Measurements from ENCODE around the gene PRRG4. TPM values are rescaled to one million over a fixed set of nuclear protein-coding genes. Genes with fewer than 3 reads are reported as not detected.

The PRRG4 gene
- total RNA-seq, 4 donors from 2014 or later, result 0.75 to 2.2 (median 1.2) TPM

DNA sequence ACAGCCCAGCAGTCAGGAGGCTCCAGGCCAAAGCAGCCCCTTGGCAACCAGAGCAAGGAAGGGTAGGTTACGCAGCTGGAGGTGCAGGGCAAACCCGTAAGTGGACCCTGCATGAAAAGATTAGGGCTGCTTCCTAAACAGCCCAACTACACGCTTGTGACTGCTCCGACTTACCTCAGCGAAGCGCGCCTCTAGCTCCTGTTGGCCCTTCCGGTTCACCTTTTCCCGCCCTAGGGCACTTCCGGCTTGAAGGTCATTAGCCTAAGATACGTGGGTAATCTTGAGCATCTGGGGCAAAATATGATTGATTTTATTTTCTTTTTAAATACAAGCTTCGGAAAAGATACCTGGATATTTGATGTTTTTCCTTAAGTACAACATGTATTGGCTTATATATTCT, 35.3 kb upstream of the PRRG4 start, which contains the start of gene CCDC73:
Gene CCDC73 (minus strand): TSS at position 224 of the 400 bp plus-strand sequence. CDS start 34,419 bp downstream, outside the sequence.
- no peak for TF ChIP-seq CTCF (IDR thresholded peaks at IDR 0.05; ENCODE audit: low read depth)

DNA sequence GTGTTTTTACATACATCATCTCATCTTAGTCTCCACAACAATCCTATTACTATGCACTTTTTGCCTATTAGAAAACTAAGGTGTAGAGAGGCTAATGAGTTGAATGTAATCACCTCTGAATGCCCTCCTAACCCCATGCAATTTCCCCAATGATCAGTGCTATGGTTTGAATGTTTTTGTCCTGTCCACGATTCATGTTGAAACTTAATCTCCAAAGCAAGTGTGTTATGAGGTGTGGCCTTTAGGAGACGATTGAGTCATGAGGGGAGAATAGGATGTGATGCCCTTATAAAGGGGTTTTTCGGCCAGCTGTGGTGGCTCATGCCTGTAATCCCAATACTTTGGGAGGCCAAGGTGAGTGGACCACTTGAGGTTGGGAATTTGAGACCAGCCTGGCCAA, 33.3 kb upstream of the PRRG4 start:
- TF ChIP-seq CTCF (IDR thresholded peaks at IDR 0.05; ENCODE audit: low read depth), result no peak

DNA sequence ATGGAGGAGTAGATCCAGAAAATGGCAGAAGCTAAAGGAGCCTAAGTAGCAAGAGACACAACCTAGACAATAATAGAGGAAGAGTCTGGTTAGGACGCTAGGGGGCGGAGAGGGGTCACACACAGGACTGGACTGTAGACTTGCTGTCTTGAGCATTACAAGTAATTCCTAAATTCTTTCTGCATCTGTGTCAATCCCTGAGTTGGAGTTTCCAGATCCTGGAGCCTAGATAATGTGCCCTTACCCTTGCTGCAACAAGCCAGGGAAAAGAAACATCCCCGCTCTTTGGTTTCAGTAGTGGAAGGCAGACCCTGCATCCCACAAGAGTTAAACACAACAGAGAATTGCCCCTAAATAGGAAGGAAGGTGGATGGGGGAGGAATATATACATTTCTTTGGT, 20.4 kb upstream of the PRRG4 start:
- TF ChIP-seq CTCF (IDR thresholded peaks at IDR 0.05; ENCODE audit: low read depth), result no peak

DNA sequence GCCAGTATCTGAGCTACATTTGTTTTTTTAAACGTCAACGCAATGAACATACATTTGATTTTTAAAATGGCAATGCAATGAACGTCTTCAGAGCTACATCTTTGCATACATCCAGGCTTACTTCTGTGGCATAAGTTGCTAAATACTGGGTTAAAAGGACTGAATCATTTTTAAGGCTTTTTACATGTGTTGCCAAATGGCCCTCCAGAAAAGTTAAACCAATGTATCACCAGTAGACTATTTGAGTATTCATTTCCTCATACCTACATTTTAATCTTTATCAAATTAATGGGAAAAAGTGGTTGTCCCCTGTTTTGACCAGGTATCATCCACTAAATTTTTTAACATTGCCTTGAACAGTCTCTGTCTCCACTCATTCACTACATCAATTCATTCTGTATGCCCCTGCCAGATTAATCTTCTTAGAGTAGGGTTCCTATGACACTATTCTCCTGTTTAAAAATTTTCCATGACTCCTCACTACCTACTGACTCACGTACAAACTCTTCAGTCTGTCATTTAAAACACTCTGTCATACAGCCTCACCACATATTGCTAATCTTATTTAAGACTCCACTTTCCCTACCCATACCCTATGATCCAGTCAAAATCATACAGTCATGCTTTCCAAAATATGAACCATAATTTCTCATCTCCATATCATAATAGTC, 12.4 kb upstream of the PRRG4 start:
- TF ChIP-seq CTCF (IDR thresholded peaks at IDR 0.05; ENCODE audit: low read depth), result no peak

DNA sequence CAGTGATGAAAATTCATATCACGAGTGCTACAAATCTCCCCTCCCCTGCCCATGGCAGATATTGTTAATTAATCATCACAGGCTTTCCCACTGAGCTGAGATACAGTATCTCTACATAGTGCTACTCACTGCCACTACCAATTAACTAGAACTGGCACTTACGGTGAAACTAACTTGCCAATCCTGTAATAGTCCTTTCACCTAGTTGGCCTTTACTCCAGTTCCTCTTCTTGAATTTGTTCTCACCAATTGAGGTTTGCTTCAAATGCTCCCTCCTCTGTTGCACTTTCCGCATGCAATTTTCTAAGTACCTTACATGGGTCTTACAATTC, 11.9 kb upstream of the PRRG4 start:
- no peak for TF ChIP-seq CTCF (IDR thresholded peaks at IDR 0.05; ENCODE audit: low read depth)

DNA sequence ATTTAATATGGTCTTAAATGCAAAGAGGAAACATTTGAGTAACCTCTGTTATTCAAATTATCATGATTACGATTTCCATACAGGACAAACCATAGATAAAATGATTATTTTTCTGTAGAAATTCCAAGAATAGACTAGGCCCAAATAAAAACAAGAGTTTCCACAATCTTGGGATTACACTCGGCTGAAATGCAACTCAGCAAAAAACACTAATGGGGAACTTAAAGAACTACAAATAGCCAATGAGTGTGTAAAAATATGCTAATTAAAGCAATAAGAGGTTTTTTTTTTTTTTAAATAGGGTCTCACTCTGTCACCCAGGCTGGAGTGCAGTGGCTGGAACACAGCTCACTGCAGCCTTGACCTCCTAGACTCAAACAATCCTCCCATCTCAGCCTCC, 10.5 kb upstream of the PRRG4 start:
- no peak for TF ChIP-seq CTCF (IDR thresholded peaks at IDR 0.05; ENCODE audit: low read depth)

DNA sequence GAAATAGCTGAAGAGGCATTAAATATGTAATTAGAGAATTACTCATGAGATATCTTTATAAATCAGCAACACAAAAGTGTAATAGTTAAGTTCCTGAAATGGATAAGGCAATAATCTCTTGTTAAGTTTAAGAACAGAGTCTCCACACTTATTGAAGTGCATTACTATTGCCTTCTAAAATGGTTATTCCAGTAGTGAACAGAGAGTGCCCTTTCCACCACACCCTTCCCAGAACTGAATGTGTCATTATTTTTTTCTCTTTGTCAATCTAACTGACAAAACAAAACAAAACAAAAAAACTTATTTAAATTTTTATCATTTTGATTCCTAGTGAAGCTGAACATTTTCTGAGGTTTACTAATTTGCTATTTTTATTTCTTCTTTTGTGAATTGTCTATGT, 9.2 kb upstream of the PRRG4 start:
- no peak for TF ChIP-seq CTCF (IDR thresholded peaks at IDR 0.05; ENCODE audit: low read depth)
